ENCODE data around the gene USH2A. TPM values are rescaled to one million over a fixed set of nuclear protein-coding genes. Genes with fewer than 3 reads are reported as not detected.

The USH2A gene
- total and polyA plus RNA-seq, 7 donors = under 0.01 to 0.32 (median 0.30) TPM; not detected in 4

DNA sequence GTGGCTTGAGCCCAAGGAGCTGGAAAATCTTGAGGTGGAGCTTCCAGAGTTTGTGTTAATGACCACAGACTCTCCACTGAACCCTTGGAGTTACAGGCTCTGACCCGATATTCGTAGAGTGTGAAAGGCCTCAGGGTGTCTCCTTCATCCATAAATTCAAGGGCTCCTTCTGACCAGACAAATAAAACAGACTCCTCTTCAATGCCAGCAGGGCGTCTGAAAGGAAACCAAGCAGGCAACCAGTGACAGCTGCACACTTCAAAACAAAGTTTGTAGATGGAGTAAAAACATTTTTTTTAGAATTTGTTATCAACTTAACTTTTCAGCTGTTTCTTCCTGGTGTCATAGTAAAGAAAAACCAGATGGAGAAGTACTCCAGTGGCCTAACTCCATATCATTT is 695.1 kb downstream of the USH2A start:
- H3K4me3 ChIP-seq = no peak overlapping the region
- WGBS, 3 donors = 38 to 49% (median 41%) methylated on average over 3 of the region's 3 CpGs
- no peak for ATAC-seq
- no peaks in the 10 kb centered on the region for H3K36me3 ChIP-seq (ENCODE audit: insufficient read depth in 1 of 2, low read depth in 1 of 2)
- no peaks in the 10 kb centered on the region for H3K4me1 ChIP-seq
- H3K9me3 ChIP-seq = no peaks in the 10 kb centered on the region
- TF ChIP-seq, protein P1, sequence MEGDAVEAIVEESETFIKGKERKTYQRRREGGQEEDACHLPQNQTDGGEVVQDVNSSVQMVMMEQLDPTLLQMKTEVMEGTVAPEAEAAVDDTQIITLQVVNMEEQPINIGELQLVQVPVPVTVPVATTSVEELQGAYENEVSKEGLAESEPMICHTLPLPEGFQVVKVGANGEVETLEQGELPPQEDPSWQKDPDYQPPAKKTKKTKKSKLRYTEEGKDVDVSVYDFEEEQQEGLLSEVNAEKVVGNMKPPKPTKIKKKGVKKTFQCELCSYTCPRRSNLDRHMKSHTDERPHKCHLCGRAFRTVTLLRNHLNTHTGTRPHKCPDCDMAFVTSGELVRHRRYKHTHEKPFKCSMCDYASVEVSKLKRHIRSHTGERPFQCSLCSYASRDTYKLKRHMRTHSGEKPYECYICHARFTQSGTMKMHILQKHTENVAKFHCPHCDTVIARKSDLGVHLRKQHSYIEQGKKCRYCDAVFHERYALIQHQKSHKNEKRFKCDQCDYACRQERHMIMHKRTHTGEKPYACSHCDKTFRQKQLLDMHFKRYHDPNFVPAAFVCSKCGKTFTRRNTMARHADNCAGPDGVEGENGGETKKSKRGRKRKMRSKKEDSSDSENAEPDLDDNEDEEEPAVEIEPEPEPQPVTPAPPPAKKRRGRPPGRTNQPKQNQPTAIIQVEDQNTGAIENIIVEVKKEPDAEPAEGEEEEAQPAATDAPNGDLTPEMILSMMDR (IDR thresholded peaks at IDR 0.05) = no peak
- intact Hi-C loops (cut with DNase I) = no loop called here
- no peak overlapping the region for H3K27ac ChIP-seq
- no peak for DNase-seq
- no peaks in the 10 kb centered on the region for H3K27me3 ChIP-seq (ENCODE audit: insufficient read depth in 3 of 3, low read length in 2 of 3)

- Histone ChIP-seq H3K27ac (no peak overlapping the region), H3K9me3 (no peaks in the 10 kb centered on the region), H3K36me3 (ENCODE audit: insufficient read depth in 1 of 2, low read depth in 1 of 2) (no peaks in the 10 kb centered on the region), H3K4me3 (no peak overlapping the region), H3K4me1 (no peaks in the 10 kb centered on the region), H3K27me3 (ENCODE audit: insufficient read depth in 3 of 3, low read length in 2 of 3) (no peaks in the 10 kb centered on the region)
- ATAC-seq (no peak), DNase-seq (no peak)
- intact Hi-C loops (cut with DNase I) = no loop called here
- TF ChIP-seq, protein P1 (IDR thresholded peaks at IDR 0.05) = no peak
These were observed 703.1 kb downstream of the USH2A start for GRCh38 chr1:215720126-215720525.

DNA sequence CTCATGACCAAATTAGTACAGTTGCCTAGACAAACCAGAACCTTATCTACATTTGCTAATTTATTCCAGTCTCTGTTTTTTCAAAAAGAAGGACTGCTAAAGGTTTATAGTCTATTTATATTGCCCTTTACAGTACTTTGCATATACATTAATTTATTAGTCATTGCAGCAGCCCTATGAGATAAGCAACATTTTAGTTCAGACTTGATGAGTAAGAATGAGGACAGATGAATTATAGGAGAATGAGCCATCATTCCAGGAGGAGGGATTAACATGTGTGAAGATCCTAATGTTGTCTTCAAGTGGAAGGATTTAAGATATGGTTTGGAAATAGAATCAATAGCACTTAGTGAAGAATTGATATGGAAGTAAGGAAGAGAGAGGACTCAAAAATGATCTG is 703.7 kb downstream of the USH2A start:
- Histone ChIP-seq H3K36me3 (ENCODE audit: insufficient read depth in 1 of 2, low read depth in 1 of 2) (no peaks in the 10 kb centered on the region), H3K9me3 (no peaks in the 10 kb centered on the region), H3K4me1 (no peaks in the 10 kb centered on the region), H3K27ac (no peak overlapping the region), H3K4me3 (no peak overlapping the region), H3K27me3 (ENCODE audit: insufficient read depth in 3 of 3, low read length in 2 of 3) (no peaks in the 10 kb centered on the region)
- ATAC-seq = no peak
- no peak for DNase-seq
- intact Hi-C loops (cut with DNase I) = no loop called here
- TF ChIP-seq, protein P1 (IDR thresholded peaks at IDR 0.05) = no peak

DNA sequence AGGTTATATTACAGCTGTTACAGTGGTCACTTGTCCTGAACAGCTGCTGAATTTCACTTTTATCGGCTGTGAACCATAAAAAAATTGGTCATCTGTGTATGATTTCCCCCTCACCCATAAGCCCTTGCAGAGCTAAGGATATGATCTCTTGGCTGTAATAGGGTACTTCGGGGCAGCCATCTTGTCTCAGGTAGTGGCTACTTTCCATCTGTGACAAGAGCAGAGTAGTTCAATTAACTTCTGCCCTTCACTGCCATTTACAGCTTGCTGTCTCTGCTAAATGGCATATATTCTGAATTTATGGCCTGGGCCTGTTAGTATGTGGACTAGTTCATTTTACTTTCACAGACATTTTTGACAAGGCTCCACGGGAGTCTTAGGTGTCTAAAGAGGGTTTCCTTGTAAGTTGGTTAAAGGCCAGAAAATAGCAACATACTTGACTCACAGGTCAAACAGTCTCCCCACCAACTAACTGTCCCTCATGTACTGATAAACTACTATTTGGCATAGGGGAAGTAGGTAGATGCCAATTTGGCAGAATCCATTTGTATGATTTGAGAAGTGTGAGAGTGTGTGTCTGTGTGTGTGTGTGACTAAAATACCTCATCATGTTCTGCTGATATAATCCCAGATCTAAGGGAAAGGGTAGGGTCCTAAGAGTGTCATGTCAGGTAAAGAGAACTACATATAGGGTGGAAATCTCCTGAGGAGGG is 704.5 kb downstream of the USH2A start:
- no peak overlapping the region for H3K4me3 ChIP-seq
- intact Hi-C loops (cut with DNase I) = no loop called here
- H3K4me1 ChIP-seq = no peaks in the 10 kb centered on the region
- no peaks in the 10 kb centered on the region for H3K27me3 ChIP-seq (ENCODE audit: insufficient read depth in 3 of 3, low read length in 2 of 3)
- TF ChIP-seq, protein P1 (IDR thresholded peaks at IDR 0.05) = no peak
- no peak for ATAC-seq
- no peak overlapping the region for H3K27ac ChIP-seq
- no peak for DNase-seq
- WGBS, 3 donors = 32 to 43% (median 33%) methylated on average over 3 of the region's 3 CpGs
- H3K9me3 ChIP-seq = no peaks in the 10 kb centered on the region
- H3K36me3 ChIP-seq (ENCODE audit: insufficient read depth in 1 of 2, low read depth in 1 of 2) = no peaks in the 10 kb centered on the region
